GM23248 (cell line): Measurements from ENCODE around the gene GNAQ.

Experiments used
- EZH2 ChIP-seq: fragments of 200-600 bp; sonication (generic); IDR thresholded peaks from 2 replicates; pipeline ENCODE4 v1.6.1; 2018; ENCODE audit warnings: antibody characterized with exemption, mild to moderate bottlenecking; ENCODE audit not compliant: insufficient read depth, poor library complexity, severe bottlenecking
- EZH2phosphoT487 ChIP-seq: fragments of 200-600 bp; sonication (generic); IDR thresholded peaks from 2 replicates; pipeline ENCODE4 v1.6.1; 2018; ENCODE audit warnings: antibody characterized with exemption, moderate library complexity, mild to moderate bottlenecking, low read depth; ENCODE audit not compliant: insufficient read depth

GRCh38 chr9:78011049-78011448 lies 20.6 kb downstream of the GNAQ start:
- TF ChIP-seq EZH2 = no peak
- no peak for TF ChIP-seq EZH2phosphoT487
